ENCODE results near the gene ESR1. TPM values are rescaled to one million over a fixed set of nuclear protein-coding genes. Genes with fewer than 3 reads are reported as not detected.
"Not testable (repeated sequence)": the region's sequence is repeated elsewhere in the genome, so short reads cannot be mapped to it uniquely, and the experiment has no call there.

The ESR1 gene
- total RNA-seq, 1 experiment from 2014 or later = under 0.01 TPM

- no peak for DNase-seq
- H3K4me3 ChIP-seq (ENCODE audit: insufficient read depth, low read depth, low read length) = no peak overlapping the region
- no peaks in the 10 kb centered on the region for H3K27me3 ChIP-seq (ENCODE audit: control insufficient read depth, insufficient read depth, low read length)
- H3K36me3 ChIP-seq (replicated peaks; ENCODE audit: control insufficient read depth, insufficient read depth, low read length) = no peaks in the 10 kb centered on the region
Measured at GRCh38 chr6:152135755-152136448, 328.4 kb downstream of the ESR1 start.

- no peaks in the 10 kb centered on the region for H3K36me3 ChIP-seq (replicated peaks; ENCODE audit: control insufficient read depth, insufficient read depth, low read length)
- no peaks in the 10 kb centered on the region for H3K27me3 ChIP-seq (ENCODE audit: control insufficient read depth, insufficient read depth, low read length)
- no peak for DNase-seq
- no peak overlapping the region for H3K4me3 ChIP-seq (ENCODE audit: insufficient read depth, low read depth, low read length)
Measured at GRCh38 chr6:152136449-152136825, 329.0 kb downstream of the ESR1 start.

GRCh38 chr6:152138344-152138743, 330.9 kb downstream of the ESR1 start:
- not testable (repeated sequence) for H3K4me3 ChIP-seq (ENCODE audit: insufficient read depth, low read depth, low read length); H3K36me3 ChIP-seq (replicated peaks; ENCODE audit: control insufficient read depth, insufficient read depth, low read length); H3K27me3 ChIP-seq (ENCODE audit: control insufficient read depth, insufficient read depth, low read length); DNase-seq

- Histone ChIP-seq H3K36me3 (replicated peaks; ENCODE audit: control insufficient read depth, insufficient read depth, low read length) (no peaks in the 10 kb centered on the region), H3K4me3 (ENCODE audit: insufficient read depth, low read depth, low read length) (no peak overlapping the region), H3K27me3 (ENCODE audit: control insufficient read depth, insufficient read depth, low read length) (no peaks in the 10 kb centered on the region)
- DNase-seq = no peak
Measured at GRCh38 chr6:152142105-152142504, 334.6 kb downstream of the ESR1 start.

GRCh38 chr6:152143359-152143758, 335.9 kb downstream of the ESR1 start:
- DNase-seq = no peak
- Histone ChIP-seq H3K36me3 (replicated peaks; ENCODE audit: control insufficient read depth, insufficient read depth, low read length) (no peaks in the 10 kb centered on the region), H3K27me3 (ENCODE audit: control insufficient read depth, insufficient read depth, low read length) (no peaks in the 10 kb centered on the region)

GRCh38 chr6:152146385-152146784, 338.9 kb downstream of the ESR1 start:
- Histone ChIP-seq H3K36me3 (replicated peaks; ENCODE audit: control insufficient read depth, insufficient read depth, low read length) (no peaks in the 10 kb centered on the region), H3K4me3 (ENCODE audit: insufficient read depth, low read depth, low read length) (no peak overlapping the region), H3K27me3 (ENCODE audit: control insufficient read depth, insufficient read depth, low read length) (no peaks in the 10 kb centered on the region)
- DNase-seq = no peak

More at GRCh38 chr6:152143359-152143758, 335.9 kb downstream of the ESR1 start:
- no peak overlapping the region for H3K4me3 ChIP-seq (ENCODE audit: insufficient read depth, low read depth, low read length)

GRCh38 chr6:152147269-152147668, 339.8 kb downstream of the ESR1 start:
- Histone ChIP-seq H3K36me3 (replicated peaks; ENCODE audit: control insufficient read depth, insufficient read depth, low read length) (no peaks in the 10 kb centered on the region), H3K4me3 (ENCODE audit: insufficient read depth, low read depth, low read length) (no peak overlapping the region), H3K27me3 (ENCODE audit: control insufficient read depth, insufficient read depth, low read length) (no peaks in the 10 kb centered on the region)
- no peak for DNase-seq

- Histone ChIP-seq H3K27me3 (ENCODE audit: control insufficient read depth, insufficient read depth, low read length) (no peaks in the 10 kb centered on the region), H3K4me3 (ENCODE audit: insufficient read depth, low read depth, low read length) (no peak overlapping the region), H3K36me3 (replicated peaks; ENCODE audit: control insufficient read depth, insufficient read depth, low read length) (no peaks in the 10 kb centered on the region)
- no peak for DNase-seq
Measured at GRCh38 chr6:152148412-152148811, 340.9 kb downstream of the ESR1 start.

- no peak for DNase-seq
- Histone ChIP-seq H3K36me3 (replicated peaks; ENCODE audit: control insufficient read depth, insufficient read depth, low read length) (no peaks in the 10 kb centered on the region), H3K4me3 (ENCODE audit: insufficient read depth, low read depth, low read length) (no peak overlapping the region), H3K27me3 (ENCODE audit: control insufficient read depth, insufficient read depth, low read length) (no peaks in the 10 kb centered on the region)
Measured at GRCh38 chr6:152150196-152150595, 342.7 kb downstream of the ESR1 start.

- Histone ChIP-seq H3K27me3 (ENCODE audit: control insufficient read depth, insufficient read depth, low read length) (no peaks in the 10 kb centered on the region), H3K4me3 (ENCODE audit: insufficient read depth, low read depth, low read length) (no peak overlapping the region), H3K36me3 (replicated peaks; ENCODE audit: control insufficient read depth, insufficient read depth, low read length) (no peaks in the 10 kb centered on the region)
- no peak for DNase-seq
Measured at GRCh38 chr6:152151920-152152319, 344.4 kb downstream of the ESR1 start.

GRCh38 chr6:152154559-152155356, 347.3 kb downstream of the ESR1 start:
- Histone ChIP-seq H3K27me3 (ENCODE audit: control insufficient read depth, insufficient read depth, low read length) (no peaks in the 10 kb centered on the region), H3K36me3 (replicated peaks; ENCODE audit: control insufficient read depth, insufficient read depth, low read length) (no peaks in the 10 kb centered on the region), H3K4me3 (ENCODE audit: insufficient read depth, low read depth, low read length) (no peak overlapping the region)
- DNase-seq = no peak

GRCh38 chr6:152155792-152156191, 348.3 kb downstream of the ESR1 start:
- Histone ChIP-seq H3K27me3 (ENCODE audit: control insufficient read depth, insufficient read depth, low read length) (no peaks in the 10 kb centered on the region), H3K36me3 (replicated peaks; ENCODE audit: control insufficient read depth, insufficient read depth, low read length) (no peaks in the 10 kb centered on the region), H3K4me3 (ENCODE audit: insufficient read depth, low read depth, low read length) (no peak overlapping the region)
- DNase-seq = no peak

GRCh38 chr6:152160346-152160745, 352.9 kb downstream of the ESR1 start:
- Histone ChIP-seq H3K4me3 (ENCODE audit: insufficient read depth, low read depth, low read length) (no peak overlapping the region), H3K27me3 (ENCODE audit: control insufficient read depth, insufficient read depth, low read length) (no peaks in the 10 kb centered on the region)
- no peak for DNase-seq

GRCh38 chr6:152161501-152161900, 354.0 kb downstream of the ESR1 start:
- Histone ChIP-seq H3K27me3 (ENCODE audit: control insufficient read depth, insufficient read depth, low read length) (no peaks in the 10 kb centered on the region), H3K4me3 (ENCODE audit: insufficient read depth, low read depth, low read length) (no peak overlapping the region), H3K36me3 (replicated peaks; ENCODE audit: control insufficient read depth, insufficient read depth, low read length) (no peaks in the 10 kb centered on the region)
- no peak for DNase-seq

More at GRCh38 chr6:152160346-152160745, 352.9 kb downstream of the ESR1 start:
- H3K36me3 ChIP-seq (replicated peaks; ENCODE audit: control insufficient read depth, insufficient read depth, low read length) = no peaks in the 10 kb centered on the region

GRCh38 chr6:152164957-152165356, 357.5 kb downstream of the ESR1 start:
- Histone ChIP-seq H3K4me3 (ENCODE audit: insufficient read depth, low read depth, low read length) (no peak overlapping the region), H3K27me3 (ENCODE audit: control insufficient read depth, insufficient read depth, low read length) (no peaks in the 10 kb centered on the region), H3K36me3 (replicated peaks; ENCODE audit: control insufficient read depth, insufficient read depth, low read length) (no peaks in the 10 kb centered on the region)
- no peak for DNase-seq
